HepG2 (cell line): ENCODE measurements around the gene BCAS1. TPM values are rescaled to one million over a fixed set of nuclear protein-coding genes. Genes with fewer than 3 reads are reported as not detected.
A peak's percentile ranks its signal among the peaks of the same experiment; 100 is the strongest.

ENCODE experiments used
- ATAC-seq: fragments of 200-7000 bp; cut with Tn5 transposase; 3 replicates; pipeline ENCODE4 v1.9.1; 2020; ENCODE audit warnings: mild to moderate bottlenecking, moderate library complexity
- BruUV-seq: library from RNA; stranded (reverse); fragments of 400-500 nt; replicated peaks from 2 replicates; lab custom pipeline; 2021; lab: Mats Ljungman, UMichigan
- CTCF ChIA-PET: fragments of 300-600 bp; formaldehyde crosslinking; extraction: SDS; loops from one replicate; lab custom pipeline; 2021; ENCODE audit warnings: low total read pairs, inconsistent platforms, low intra/inter-chr PET ratio; lab: Yijun Ruan, JAX
- POLR2A ChIA-PET: fragments of 350-600 bp; sonication (Branson Sonifier 250); formaldehyde crosslinking; loops from one replicate; lab custom pipeline; 2020; ENCODE audit warnings: antibody characterized with exemption, inconsistent platforms; lab: Yijun Ruan, JAX
- DNase-seq: peaks from one replicate; pipeline ENCODE4 v3.0.0-alpha.2; 2015; ENCODE audit warnings: low spot score
- FAIRE-seq: peaks from 3 replicates; lab custom pipeline; 2011; peaks lifted over from hg19 to GRCh38; lab: Jason Lieb, UNC
- H2AFZ ChIP-seq: one replicate; pipeline ENCODE4 v1.6.1; 2011; ENCODE audit warnings: low read length, inconsistent platforms
- H3K27ac ChIP-seq: fragments of 300-600 bp; 3 replicates; pipeline ENCODE4 v1.8.0; 2011; ENCODE audit warnings: mixed run types, mild to moderate bottlenecking, mixed read lengths, low read length, inconsistent platforms; ENCODE audit not compliant: insufficient read depth; ENCODE audit errors: extremely low read length
- H3K27me3 ChIP-seq, 2 experiments: fragments of 200-600 bp in 1 of 2; 2 replicates in 1 of 2; 3 replicates in 1 of 2; pipeline versions ENCODE4 v1.6.0 to v1.8.0; 2011; ENCODE audit warnings: low read length in 2 of 2, mild to moderate bottlenecking in 2 of 2, moderate library complexity in 2 of 2, inconsistent platforms in 1 of 2; ENCODE audit not compliant: insufficient read depth in 2 of 2, control insufficient read depth in 1 of 2
- H3K36me3 ChIP-seq, 2 experiments: fragments of 200-600 bp in 1 of 2; replicated peaks in 1 of 2; 2 replicates in 1 of 2; 3 replicates in 1 of 2; pipeline versions ENCODE4 v1.5.1 to v1.8.0; 2011; ENCODE audit warnings: low read length in 2 of 2, inconsistent platforms in 1 of 2; ENCODE audit not compliant: insufficient read depth in 2 of 2, control insufficient read depth in 1 of 2
- H3K4me1 ChIP-seq: 2 replicates; pipeline ENCODE4 v1.5.1; 2012; ENCODE audit warnings: low read length, inconsistent platforms; ENCODE audit not compliant: insufficient read depth
- H3K4me2 ChIP-seq: 2 replicates; pipeline ENCODE4 v1.6.0; 2011; ENCODE audit warnings: low read depth, low read length, inconsistent platforms
- H3K4me3 ChIP-seq, 3 experiments: fragments of 200-600 bp in 1 of 3; sonication (generic), shearing (Covaris generic) in 1 of 3; replicated peaks in 1 of 3; 2 replicates each; pipeline ENCODE4 v1.5.1; 2011 to 2016; ENCODE audit warnings: low read length in 3 of 3, inconsistent platforms in 2 of 3, low read depth in 2 of 3, mild to moderate bottlenecking in 2 of 3, control low read depth in 1 of 3, mixed read lengths in 1 of 3; ENCODE audit not compliant: insufficient read depth in 1 of 3
- H3K79me2 ChIP-seq: one replicate; pipeline ENCODE4 v1.6.1; 2011; ENCODE audit warnings: low read length, inconsistent platforms; ENCODE audit not compliant: insufficient read depth
- H3K9ac ChIP-seq: 2 replicates; pipeline ENCODE4 v1.6.0; 2011; ENCODE audit warnings: mild to moderate bottlenecking, low read depth, low read length, inconsistent platforms; ENCODE audit not compliant: insufficient read depth
- H3K9me3 ChIP-seq: 2 replicates; pipeline ENCODE4 v1.5.1; 2012; ENCODE audit warnings: mild to moderate bottlenecking, low read length
- H4K20me1 ChIP-seq: 2 replicates; pipeline ENCODE4 v1.6.0; 2011; ENCODE audit warnings: inconsistent platforms, mild to moderate bottlenecking, low read length, moderate library complexity; ENCODE audit not compliant: insufficient read depth
- ARNT ChIP-seq: fragments of 450-650 bp; IDR thresholded peaks from 2 replicates; pipeline ENCODE4 v1.6.1; 2017
- FOXK1 ChIP-seq: sonication (generic); formaldehyde crosslinking; IDR thresholded peaks from 2 replicates; pipeline ENCODE4 v1.4.0; 2020; ENCODE audit warnings: low read depth, missing genetic modification reagents, borderline replicate concordance
- GLI4 ChIP-seq: sonication (generic); formaldehyde crosslinking; IDR thresholded peaks from 2 replicates; pipeline ENCODE4 v1.5.1; 2020; ENCODE audit warnings: missing genetic modification reagents, mild to moderate bottlenecking, moderate library complexity, borderline replicate concordance
- ISL2 ChIP-seq: sonication (generic); formaldehyde crosslinking; IDR thresholded peaks from 2 replicates; pipeline ENCODE4 v1.5.0; 2020; ENCODE audit warnings: missing genetic modification reagents
- MAX ChIP-seq: IDR thresholded peaks from 2 replicates; pipeline ENCODE4 v1.6.1; 2012; ENCODE audit warnings: inconsistent platforms
- NFKB2 ChIP-seq: sonication (generic); formaldehyde crosslinking; IDR thresholded peaks from 2 replicates; pipeline ENCODE4 v1.4.0; 2020; ENCODE audit warnings: missing genetic modification reagents, borderline replicate concordance
- THAP11 ChIP-seq: IDR thresholded peaks from 2 replicates; pipeline ENCODE4 v1.6.1; 2016; ENCODE audit warnings: missing biosample characterization, missing genetic modification reagents
- ZNF274 ChIP-seq: sonication (generic); formaldehyde crosslinking; IDR thresholded peaks from 2 replicates; pipeline ENCODE4 v1.5.1; 2020; ENCODE audit warnings: mild to moderate bottlenecking, missing genetic modification reagents
- ZNF275 ChIP-seq: sonication (generic); formaldehyde crosslinking; IDR thresholded peaks from 2 replicates; pipeline ENCODE4 v1.8.0; 2022; ENCODE audit warnings: missing genetic modification reagents, mild to moderate bottlenecking, inconsistent platforms, borderline replicate concordance
- ZNF629 ChIP-seq: sonication (generic); formaldehyde crosslinking; conservative IDR thresholded peaks from 2 replicates; pipeline ENCODE4 v1.5.0; 2020; ENCODE audit warnings: missing genetic modification reagents
- WGBS: methylation state at CpG from one replicate; pipeline ENCODE4 v1.1.6; 2017; ENCODE audit warnings: low lambda C conversion rate; 5-methylcytosine and 5-hydroxymethylcytosine counted together
- in situ Hi-C: cut with HindIII; loops from 2 replicates; pipeline ENCODE4 v1.10.0; 2017; ENCODE audit warnings: low pct_unique_long_range_greater_than_20kb; ENCODE audit not compliant: extremely low pct_ligation_motif_present
- intact Hi-C: fragments of 100-400 bp; cut with micrococcal nuclease; formaldehyde crosslinking; loops from one replicate; pipeline ENCODE4 v1.10.0; 2022; ENCODE audit not compliant: unreplicated experiment
- polyA plus RNA-seq, 8 experiments: library from polyadenylated mRNA; depleted of rRNA in 3 of 8; stranded (reverse) in 7 of 8; unstranded in 1 of 8; fragments of >200 nt; fragmentation: Illumina TruSeq in 4 of 8; extraction: Trizol in 4 of 8; gene quantifications; 2 replicates each; pipeline versions ENCODE4 v1.2.1 to v1.2.3, GENCODE V29; 2011 to 2016; ENCODE audit warnings: low read depth in 4 of 8, missing spikeins in 1 of 8, mixed read lengths in 1 of 8; ENCODE audit not compliant: insufficient read depth in 1 of 8
- total RNA-seq, 5 experiments: library from RNA; depleted of rRNA; stranded (reverse); fragments of >200 nt; fragmentation: Illumina TruSeq; extraction: Trizol; gene quantifications; 2 replicates each; pipeline ENCODE4 v1.2.3, GENCODE V29; 2016; ENCODE audit warnings: low read depth in 1 of 5

Gene BCAS1
- total and polyA plus RNA-seq, 2 of the 13 experiments (the other 11 are each of a cell fraction or from before 2014, with no cell fraction given) = 0.55 to 0.91 TPM

DNA sequence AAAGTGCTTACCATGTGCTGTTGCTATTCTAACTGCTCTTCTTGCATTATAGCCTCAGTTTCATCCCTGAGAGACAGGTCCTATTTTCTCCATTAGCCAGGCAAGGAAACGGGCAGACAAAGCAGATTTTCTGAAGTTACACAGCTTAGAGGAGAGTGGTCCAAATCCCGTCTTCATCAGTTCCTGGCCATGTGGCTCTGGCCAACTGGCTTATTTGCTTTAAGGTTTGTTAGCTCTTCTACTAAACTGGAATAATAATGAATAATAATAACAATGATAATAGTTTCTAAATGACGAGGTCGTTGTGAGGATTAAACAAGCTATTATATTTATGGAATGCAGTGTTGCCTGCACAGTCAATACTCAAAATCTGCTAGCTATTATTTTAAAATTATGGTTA is 35.8 kb upstream of the BCAS1 start:
- in situ Hi-C loops = no loop called here
- 69% methylated on average over 4 of the region's 4 CpGs for WGBS
- H3K27ac ChIP-seq = peak overlapping the region; percentile 91
- POLR2A ChIA-PET = interaction anchor here (0.9 to 11.5 kb wide), 10 partner anchors 11 to 512 kb away, joined by 3 to 287 read pairs (median 16); partner anchors contain the start of genes CYP24A1, PFDN4 and ZNF217
- ATAC-seq = no peak
- CTCF ChIA-PET = interaction anchor here (4.7 kb wide), 1 partner anchor 91 kb away, joined by 92 read pairs; no protein-coding TSS in a partner anchor
- TF ChIP-seq ZNF629 (CRISPR knock-in tag) (0 out of 2 replicates have a peak, but pooled peaks have one; percentile 14), MAX (peak; percentile 26; the same call in 1 of the 2 replicates), FOXK1 (CRISPR knock-in tag) (0 out of 2 replicates have a peak, but pooled peaks have one; percentile 13), ARNT (no peak), NFKB2 (no peak), GLI4 (CRISPR knock-in tag) (no peak), THAP11 (peak; percentile 13; the same call in 1 of the 2 replicates)
- TF ChIP-seq, all 625 proteins: peak for 4
- FAIRE-seq = no peak
- H4K20me1 ChIP-seq = no peaks in the 10 kb centered on the region
- H3K4me1 ChIP-seq = peaks cover 97% of the 10 kb centered on the region
- H3K9me3 ChIP-seq = no peaks in the 10 kb centered on the region
- no peaks in the 10 kb centered on the region for H3K79me2 ChIP-seq
- no TSS peak for BruUV-seq
- intact Hi-C loops = loop anchor here (10.0 kb wide), 1 partner anchor 531 kb away; no protein-coding TSS in a partner anchor
- H3K9ac ChIP-seq = no peak overlapping the region
- no peaks in the 10 kb centered on the region for H3K36me3 ChIP-seq
- no peak overlapping the region for H2AFZ ChIP-seq
- DNase-seq = no peak
- no peak overlapping the region for H3K4me3 ChIP-seq
- H3K4me2 ChIP-seq = no peak overlapping the region
- no peaks in the 10 kb centered on the region for H3K27me3 ChIP-seq

DNA sequence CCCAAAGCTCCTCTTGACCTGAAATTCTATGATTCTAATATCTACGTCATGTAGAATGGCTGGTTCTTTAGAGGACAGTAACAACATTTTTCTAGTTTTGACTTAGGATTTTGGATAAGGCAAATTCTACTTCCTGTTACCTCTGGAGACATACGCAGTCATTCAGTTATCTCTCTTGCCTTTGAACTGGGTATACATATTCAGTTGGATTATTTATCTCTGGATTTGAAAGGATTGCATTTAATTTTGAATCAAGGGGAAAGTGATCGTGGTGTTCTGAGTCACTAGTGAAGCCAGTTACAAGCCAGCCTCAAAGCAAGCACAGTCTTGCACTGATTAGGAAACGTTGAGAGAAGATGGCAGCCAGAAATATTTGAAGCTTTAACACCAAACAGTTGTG is 35.3 kb upstream of the BCAS1 start:
- Histone ChIP-seq H3K36me3 (no peaks in the 10 kb centered on the region), H3K9me3 (no peaks in the 10 kb centered on the region), H4K20me1 (no peaks in the 10 kb centered on the region), H3K4me2 (no peak overlapping the region), H3K27me3 (no peaks in the 10 kb centered on the region), H2AFZ (no peak overlapping the region), H3K27ac (peak overlapping the region; percentile 96), H3K79me2 (no peaks in the 10 kb centered on the region), H3K4me3 (no peak overlapping the region), H3K9ac (no peak overlapping the region), H3K4me1 (peaks cover 93% of the 10 kb centered on the region)
- CTCF ChIA-PET = interaction anchor here (4.7 kb wide), 1 partner anchor 91 kb away, joined by 92 read pairs; no protein-coding TSS in a partner anchor
- ATAC-seq (no peak), DNase-seq (no peak), FAIRE-seq (no peak)
- POLR2A ChIA-PET = interaction anchor here (0.9 to 11.5 kb wide), 12 partner anchors 11 to 512 kb away, joined by 3 to 287 read pairs (median 11); partner anchors contain the start of genes CYP24A1, PFDN4 and ZNF217
- in situ Hi-C loops = no loop called here
- 89% methylated on average over 4 of the region's 4 CpGs for WGBS
- BruUV-seq = no TSS peak
- intact Hi-C loops = loop anchor here (10.0 kb wide), 1 partner anchor 531 kb away; no protein-coding TSS in a partner anchor
- TF ChIP-seq ZNF275 (CRISPR knock-in tag) (no peak), ZNF274 (CRISPR knock-in tag) (no peak), ISL2 (CRISPR knock-in tag) (0 out of 2 replicates have a peak, but pooled peaks have one; percentile 43)
